K562 (cell line): Measurements from ENCODE around the gene ZBTB46. TPM values are rescaled to one million over a fixed set of nuclear protein-coding genes. Genes with fewer than 3 reads are reported as not detected.

Source experiments
- polyA plus RNA-seq, 8 experiments: library from polyadenylated mRNA; depleted of rRNA in 4 of 8; stranded (reverse) in 5 of 8; unstranded in 3 of 8; fragments of >200 nt; fragmentation: Nextera tagmentation in 2 of 8; fragmentation: Illumina TruSeq in 1 of 8; extraction: Ambion mirVana in 2 of 8; extraction: Trizol in 1 of 8; gene quantifications; 2 replicates each; pipeline versions ENCODE4 v1.2.1 to v1.2.3, GENCODE V29; 2011 to 2014; ENCODE audit warnings: inconsistent platforms in 1 of 8, missing spikeins in 1 of 8
- total RNA-seq, 7 experiments: library from RNA; depleted of rRNA in 6 of 7; stranded (reverse); fragments of >200 nt in 6 of 7; fragmentation: Illumina TruSeq in 2 of 7; extraction: Trizol in 2 of 7; gene quantifications; 2 replicates each; pipeline versions ENCODE4 v1.2.1 to v1.2.3, GENCODE V29; 2011 to 2021; ENCODE audit warnings: low replicate concordance in 1 of 7
- TF ChIP-seq, protein P1 (sequence below), 2 experiments: fragments of 450-650 bp in 1 of 2; sonication (generic) in 1 of 2; formaldehyde crosslinking in 1 of 2; IDR thresholded peaks; 2 replicates each; pipeline versions ENCODE4 v1.7.1 to v1.9.0; 2016 to 2022; ENCODE audit warnings: inconsistent platforms in 1 of 2, mild to moderate bottlenecking in 1 of 2, missing genetic modification reagents in 1 of 2
- TF ChIP-seq, protein P2 (sequence below): fragments of 450-650 bp; IDR thresholded peaks from 2 replicates; pipeline ENCODE4 v1.6.1; 2017; ENCODE audit warnings: antibody characterized with exemption, mild to moderate bottlenecking

Gene ZBTB46
- total and polyA plus RNA-seq, 9 of the 15 experiments (the other 6 are each of a cell fraction or from before 2014, with no cell fraction given), result 0.29 to 4.1 (median 1.1) TPM

DNA sequence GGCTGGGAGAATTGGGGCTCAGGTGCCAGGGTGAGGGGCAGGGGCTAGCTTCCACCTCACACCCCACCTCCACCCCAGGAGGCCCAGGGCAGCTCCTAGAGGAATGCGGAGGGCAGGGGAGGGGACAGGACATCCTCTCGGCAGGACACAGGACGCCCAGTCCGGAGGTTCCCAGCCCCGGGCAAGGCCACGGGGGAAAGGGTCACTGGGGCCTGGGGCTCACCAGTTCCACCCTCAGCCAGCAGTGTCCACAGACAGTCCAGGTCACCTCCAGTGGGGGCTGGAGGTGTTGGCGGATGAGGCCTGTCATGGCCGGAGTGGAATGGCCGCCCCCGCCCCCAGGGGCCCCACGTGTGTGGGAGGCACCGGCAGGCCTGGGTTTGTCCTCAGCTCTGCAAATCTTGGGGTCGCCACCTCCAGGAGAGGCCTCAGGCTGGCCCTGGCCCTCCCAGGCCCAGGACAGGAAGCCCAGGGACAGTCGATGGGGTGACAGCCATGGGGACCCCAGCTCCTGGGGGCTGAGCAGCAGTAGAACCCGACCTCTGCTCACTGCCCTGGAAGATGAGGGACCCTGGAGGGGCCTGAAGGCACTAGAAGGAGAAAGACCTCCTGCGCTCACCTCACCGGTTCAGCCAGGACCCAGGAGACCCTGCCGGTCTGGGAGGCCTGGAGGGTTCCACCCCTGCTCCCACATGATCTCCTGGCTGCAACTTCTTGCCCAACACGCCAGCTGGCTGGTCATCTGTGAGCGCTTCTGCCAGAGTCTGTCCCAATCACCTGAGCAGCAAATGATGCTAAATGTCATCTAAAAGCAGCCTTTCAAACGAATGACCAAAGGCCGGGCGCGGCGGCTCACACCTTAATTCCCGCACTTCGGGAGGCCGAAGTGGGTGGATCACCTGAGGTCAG lies 17.2 kb upstream of the ZBTB46 start (continued):
- TF ChIP-seq, protein P1, sequence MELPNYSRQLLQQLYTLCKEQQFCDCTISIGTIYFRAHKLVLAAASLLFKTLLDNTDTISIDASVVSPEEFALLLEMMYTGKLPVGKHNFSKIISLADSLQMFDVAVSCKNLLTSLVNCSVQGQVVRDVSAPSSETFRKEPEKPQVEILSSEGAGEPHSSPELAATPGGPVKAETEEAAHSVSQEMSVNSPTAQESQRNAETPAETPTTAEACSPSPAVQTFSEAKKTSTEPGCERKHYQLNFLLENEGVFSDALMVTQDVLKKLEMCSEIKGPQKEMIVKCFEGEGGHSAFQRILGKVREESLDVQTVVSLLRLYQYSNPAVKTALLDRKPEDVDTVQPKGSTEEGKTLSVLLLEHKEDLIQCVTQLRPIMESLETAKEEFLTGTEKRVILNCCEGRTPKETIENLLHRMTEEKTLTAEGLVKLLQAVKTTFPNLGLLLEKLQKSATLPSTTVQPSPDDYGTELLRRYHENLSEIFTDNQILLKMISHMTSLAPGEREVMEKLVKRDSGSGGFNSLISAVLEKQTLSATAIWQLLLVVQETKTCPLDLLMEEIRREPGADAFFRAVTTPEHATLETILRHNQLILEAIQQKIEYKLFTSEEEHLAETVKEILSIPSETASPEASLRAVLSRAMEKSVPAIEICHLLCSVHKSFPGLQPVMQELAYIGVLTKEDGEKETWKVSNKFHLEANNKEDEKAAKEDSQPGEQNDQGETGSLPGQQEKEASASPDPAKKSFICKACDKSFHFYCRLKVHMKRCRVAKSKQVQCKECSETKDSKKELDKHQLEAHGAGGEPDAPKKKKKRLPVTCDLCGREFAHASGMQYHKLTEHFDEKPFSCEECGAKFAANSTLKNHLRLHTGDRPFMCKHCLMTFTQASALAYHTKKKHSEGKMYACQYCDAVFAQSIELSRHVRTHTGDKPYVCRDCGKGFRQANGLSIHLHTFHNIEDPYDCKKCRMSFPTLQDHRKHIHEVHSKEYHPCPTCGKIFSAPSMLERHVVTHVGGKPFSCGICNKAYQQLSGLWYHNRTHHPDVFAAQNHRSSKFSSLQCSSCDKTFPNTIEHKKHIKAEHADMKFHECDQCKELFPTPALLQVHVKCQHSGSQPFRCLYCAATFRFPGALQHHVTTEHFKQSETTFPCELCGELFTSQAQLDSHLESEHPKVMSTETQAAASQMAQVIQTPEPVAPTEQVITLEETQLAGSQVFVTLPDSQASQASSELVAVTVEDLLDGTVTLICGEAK (IDR thresholded peaks at IDR 0.05), result no peak
- TF ChIP-seq, protein P1 (CRISPR knock-in tag; IDR thresholded peaks at IDR 0.05), result no peak
- TF ChIP-seq, protein P2, sequence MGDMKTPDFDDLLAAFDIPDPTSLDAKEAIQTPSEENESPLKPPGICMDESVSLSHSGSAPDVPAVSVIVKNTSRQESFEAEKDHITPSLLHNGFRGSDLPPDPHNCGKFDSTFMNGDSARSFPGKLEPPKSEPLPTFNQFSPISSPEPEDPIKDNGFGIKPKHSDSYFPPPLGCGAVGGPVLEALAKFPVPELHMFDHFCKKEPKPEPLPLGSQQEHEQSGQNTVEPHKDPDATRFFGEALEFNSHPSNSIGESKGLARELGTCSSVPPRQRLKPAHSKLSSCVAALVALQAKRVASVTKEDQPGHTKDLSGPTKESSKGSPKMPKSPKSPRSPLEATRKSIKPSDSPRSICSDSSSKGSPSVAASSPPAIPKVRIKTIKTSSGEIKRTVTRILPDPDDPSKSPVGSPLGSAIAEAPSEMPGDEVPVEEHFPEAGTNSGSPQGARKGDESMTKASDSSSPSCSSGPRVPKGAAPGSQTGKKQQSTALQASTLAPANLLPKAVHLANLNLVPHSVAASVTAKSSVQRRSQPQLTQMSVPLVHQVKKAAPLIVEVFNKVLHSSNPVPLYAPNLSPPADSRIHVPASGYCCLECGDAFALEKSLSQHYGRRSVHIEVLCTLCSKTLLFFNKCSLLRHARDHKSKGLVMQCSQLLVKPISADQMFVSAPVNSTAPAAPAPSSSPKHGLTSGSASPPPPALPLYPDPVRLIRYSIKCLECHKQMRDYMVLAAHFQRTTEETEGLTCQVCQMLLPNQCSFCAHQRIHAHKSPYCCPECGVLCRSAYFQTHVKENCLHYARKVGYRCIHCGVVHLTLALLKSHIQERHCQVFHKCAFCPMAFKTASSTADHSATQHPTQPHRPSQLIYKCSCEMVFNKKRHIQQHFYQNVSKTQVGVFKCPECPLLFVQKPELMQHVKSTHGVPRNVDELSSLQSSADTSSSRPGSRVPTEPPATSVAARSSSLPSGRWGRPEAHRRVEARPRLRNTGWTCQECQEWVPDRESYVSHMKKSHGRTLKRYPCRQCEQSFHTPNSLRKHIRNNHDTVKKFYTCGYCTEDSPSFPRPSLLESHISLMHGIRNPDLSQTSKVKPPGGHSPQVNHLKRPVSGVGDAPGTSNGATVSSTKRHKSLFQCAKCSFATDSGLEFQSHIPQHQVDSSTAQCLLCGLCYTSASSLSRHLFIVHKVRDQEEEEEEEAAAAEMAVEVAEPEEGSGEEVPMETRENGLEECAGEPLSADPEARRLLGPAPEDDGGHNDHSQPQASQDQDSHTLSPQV, result peak; percentile 78; the same call in 1 of the 2 replicates
